Tibial nerve (tissue), 4 donors: Measurements from ENCODE around the gene DGCR2. TPM values are rescaled to one million over a fixed set of nuclear protein-coding genes. Genes with fewer than 3 reads are reported as not detected.

Source experiments
- DNase-seq, 2 donors: peaks; one replicate each; pipeline ENCODE4 v3.0.0-alpha.2; 2019; ENCODE audit warnings: low spot score in 2 of 2
- H3K27ac ChIP-seq, 4 donors: fragments of 200-600 bp; sonication (generic) in 3 of 4; one replicate each; pipeline ENCODE4 v1.5.1; 2017 to 2019; ENCODE audit warnings: mild to moderate bottlenecking in 1 of 4
- H3K27me3 ChIP-seq, 2 donors: fragments of 200-600 bp; sonication (generic) in 1 of 2; one replicate each; pipeline versions ENCODE4 v1.5.1 to v1.6.0; 2017 to 2019
- H3K36me3 ChIP-seq, 3 donors: fragments of 200-600 bp; sonication (generic); one replicate each; pipeline ENCODE4 v1.5.1; 2018 to 2019
- H3K4me1 ChIP-seq, 4 donors: fragments of 200-600 bp; sonication (generic) in 3 of 4; one replicate each; pipeline ENCODE4 v1.5.1; 2017 to 2019
- H3K4me3 ChIP-seq, 4 donors: fragments of 200-600 bp; sonication (generic) in 3 of 4; one replicate each; pipeline ENCODE4 v1.5.1; 2017 to 2019; ENCODE audit warnings: mild to moderate bottlenecking in 1 of 4, moderate library complexity in 1 of 4
- H3K9me3 ChIP-seq, 4 donors: fragments of 200-600 bp; sonication (generic) in 3 of 4; one replicate each; pipeline ENCODE4 v1.5.1; 2017 to 2019
- EP300 ChIP-seq, 2 donors: sonication (generic); formaldehyde crosslinking; IDR thresholded peaks; one replicate each; pipeline ENCODE4 v1.6.1; 2017; ENCODE audit warnings: antibody characterized with exemption in 2 of 2, mild to moderate bottlenecking in 1 of 2
- POLR2A ChIP-seq, 2 donors: fragments of 450-650 bp; IDR thresholded peaks; one replicate each; pipeline ENCODE4 v1.6.1; 2017; ENCODE audit warnings: antibody characterized with exemption in 2 of 2, mild to moderate bottlenecking in 2 of 2, moderate library complexity in 2 of 2
- WGBS, 2 donors: methylation state at CpG; one replicate each; pipeline ENCODE4 v1.1.5; 2018; 5-methylcytosine and 5-hydroxymethylcytosine counted together
- total RNA-seq, 4 donors: library from RNA; depleted of rRNA; stranded (reverse); fragments of >200 nt; gene quantifications; one replicate each; pipeline ENCODE4 v1.1.0, GENCODE V29; 2016
- TF ChIP-seq, protein P1 (sequence below), 5 experiments: fragments of 200-600 bp in 3 of 5; fragments of 450-650 bp in 2 of 5; sonication (generic) in 3 of 5; IDR thresholded peaks; one replicate each; pipeline ENCODE4 v1.5.1; 2016 to 2019; ENCODE audit warnings: antibody characterized with exemption in 5 of 5, mild to moderate bottlenecking in 3 of 5, moderate library complexity in 2 of 5

DGCR2 gene
- total RNA-seq, 4 donors from 2014 or later = 57.6 to 68.0 (median 58.9) TPM

DNA sequence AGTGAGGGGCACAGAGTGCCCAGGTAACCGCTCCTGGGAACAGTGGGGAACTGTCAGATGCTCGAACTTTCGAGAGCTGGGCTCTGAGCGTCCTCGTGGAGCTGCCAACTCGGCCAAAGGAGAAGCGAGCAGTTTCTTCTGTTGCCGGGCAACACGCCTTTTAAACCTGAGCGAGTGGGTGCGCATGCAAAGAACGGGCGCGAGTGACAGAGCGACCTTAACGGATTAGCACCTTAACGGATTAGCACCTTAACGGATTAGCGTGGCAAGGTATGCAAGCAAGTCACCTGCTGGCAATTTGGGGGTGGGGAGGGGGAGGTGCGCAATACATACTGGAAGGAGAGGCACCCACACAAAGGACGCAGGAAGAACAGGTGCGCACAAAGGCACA, 124.3 kb downstream of the DGCR2 start:
- TF ChIP-seq EP300 (IDR thresholded peaks at IDR 0.05) = no peak
- TF ChIP-seq, protein P1, sequence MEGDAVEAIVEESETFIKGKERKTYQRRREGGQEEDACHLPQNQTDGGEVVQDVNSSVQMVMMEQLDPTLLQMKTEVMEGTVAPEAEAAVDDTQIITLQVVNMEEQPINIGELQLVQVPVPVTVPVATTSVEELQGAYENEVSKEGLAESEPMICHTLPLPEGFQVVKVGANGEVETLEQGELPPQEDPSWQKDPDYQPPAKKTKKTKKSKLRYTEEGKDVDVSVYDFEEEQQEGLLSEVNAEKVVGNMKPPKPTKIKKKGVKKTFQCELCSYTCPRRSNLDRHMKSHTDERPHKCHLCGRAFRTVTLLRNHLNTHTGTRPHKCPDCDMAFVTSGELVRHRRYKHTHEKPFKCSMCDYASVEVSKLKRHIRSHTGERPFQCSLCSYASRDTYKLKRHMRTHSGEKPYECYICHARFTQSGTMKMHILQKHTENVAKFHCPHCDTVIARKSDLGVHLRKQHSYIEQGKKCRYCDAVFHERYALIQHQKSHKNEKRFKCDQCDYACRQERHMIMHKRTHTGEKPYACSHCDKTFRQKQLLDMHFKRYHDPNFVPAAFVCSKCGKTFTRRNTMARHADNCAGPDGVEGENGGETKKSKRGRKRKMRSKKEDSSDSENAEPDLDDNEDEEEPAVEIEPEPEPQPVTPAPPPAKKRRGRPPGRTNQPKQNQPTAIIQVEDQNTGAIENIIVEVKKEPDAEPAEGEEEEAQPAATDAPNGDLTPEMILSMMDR (IDR thresholded peaks at IDR 0.05) = no peak
- TF ChIP-seq POLR2A (IDR thresholded peaks at IDR 0.05) = no peak
- H3K4me3 ChIP-seq = no peak overlapping the region
- H3K27ac ChIP-seq = no peak overlapping the region
- 62 to 66% methylated on average over 21 to 22 of the region's 22 CpGs for WGBS, 2 donors
- H3K36me3 ChIP-seq = no peaks in the 10 kb centered on the region
- H3K27me3 ChIP-seq = peaks cover 0 to 12% of the 10 kb centered on the region in 2 donors
- H3K9me3 ChIP-seq = no peaks in the 10 kb centered on the region
- DNase-seq = no peak
- H3K4me1 ChIP-seq = no peaks in the 10 kb centered on the region

DNA sequence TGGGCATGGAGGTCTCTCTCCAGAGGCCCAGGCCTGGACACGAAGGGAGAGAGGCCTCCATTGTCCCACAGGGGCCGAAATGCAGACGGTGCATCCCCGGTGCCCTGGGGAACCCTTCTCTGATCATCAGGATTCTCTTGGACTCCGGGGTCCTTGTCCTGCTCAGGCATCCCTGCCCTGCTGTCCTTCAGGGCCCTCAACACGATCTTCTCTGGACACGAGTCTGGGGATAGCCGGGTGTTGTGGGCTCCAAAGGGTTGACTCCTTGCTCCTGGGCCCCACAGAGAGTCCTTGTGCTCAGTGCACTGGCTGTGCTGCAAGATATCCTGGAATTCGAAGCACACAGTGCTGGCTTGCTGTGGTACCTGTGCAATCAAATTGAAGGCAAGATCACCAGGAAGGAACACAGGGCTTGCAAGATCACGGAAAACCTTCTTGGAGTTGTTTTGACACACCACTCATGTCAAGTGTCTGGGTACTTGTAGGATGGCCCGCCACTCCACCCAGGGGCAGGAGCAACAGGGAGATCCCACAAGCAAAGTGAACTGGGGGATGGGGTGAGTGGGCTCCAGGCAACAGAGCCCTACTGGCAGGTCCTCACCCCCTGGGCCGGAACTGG, 124.8 kb downstream of the DGCR2 start:
- peaks cover 0 to 12% of the 10 kb centered on the region in 2 donors for H3K27me3 ChIP-seq
- DNase-seq = no peak

DNA sequence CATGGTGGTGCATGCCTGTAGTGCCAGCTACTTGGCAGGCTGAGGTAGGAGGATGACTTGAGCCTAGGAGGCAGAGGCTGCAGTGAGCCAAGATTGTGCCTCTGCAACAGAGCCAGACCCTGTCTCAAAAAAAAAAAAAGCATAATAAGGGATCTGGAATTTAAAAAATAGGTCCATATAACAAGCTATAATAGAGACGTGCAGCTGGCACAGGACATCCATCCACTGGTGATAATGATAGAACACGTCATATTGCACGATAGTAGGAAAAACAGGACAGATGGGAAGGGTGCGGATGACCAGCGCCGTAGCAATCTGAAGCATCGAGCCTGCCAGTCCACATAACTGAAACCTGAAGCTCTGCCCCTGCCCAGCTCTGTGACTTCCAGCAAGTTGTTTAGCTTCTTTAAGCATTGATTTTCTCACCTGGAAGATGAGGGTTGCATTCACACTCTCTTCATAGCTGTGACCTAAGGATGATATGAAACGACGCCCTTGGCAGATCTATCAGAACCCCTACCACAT, 125.8 kb downstream of the DGCR2 start:
- DNase-seq = no peak
- Histone ChIP-seq H3K4me1 (no peaks in the 10 kb centered on the region), H3K4me3 (no peak overlapping the region), H3K27ac (no peak overlapping the region), H3K9me3 (no peaks in the 10 kb centered on the region), H3K27me3 (peaks cover 0 to 4% of the 10 kb centered on the region in 2 donors), H3K36me3 (no peaks in the 10 kb centered on the region)
- 85% methylated on average over 9 of the region's 9 CpGs for WGBS, 2 donors
- no peak for TF ChIP-seq EP300 (IDR thresholded peaks at IDR 0.05)
- TF ChIP-seq, protein P1 (IDR thresholded peaks at IDR 0.05) = no peak
- TF ChIP-seq POLR2A (IDR thresholded peaks at IDR 0.05) = no peak

More for the DNA sequence above, 124.8 kb downstream of the DGCR2 start:
- no peak for TF ChIP-seq POLR2A (IDR thresholded peaks at IDR 0.05)
- TF ChIP-seq EP300 (IDR thresholded peaks at IDR 0.05) = no peak
- TF ChIP-seq, protein P1 (IDR thresholded peaks at IDR 0.05) = no peak
- Histone ChIP-seq H3K4me1 (no peaks in the 10 kb centered on the region), H3K27ac (no peak overlapping the region), H3K4me3 (no peak overlapping the region), H3K9me3 (no peaks in the 10 kb centered on the region), H3K36me3 (no peaks in the 10 kb centered on the region)
- 86% methylated on average over 10 of the region's 12 CpGs for WGBS, 2 donors

DNA sequence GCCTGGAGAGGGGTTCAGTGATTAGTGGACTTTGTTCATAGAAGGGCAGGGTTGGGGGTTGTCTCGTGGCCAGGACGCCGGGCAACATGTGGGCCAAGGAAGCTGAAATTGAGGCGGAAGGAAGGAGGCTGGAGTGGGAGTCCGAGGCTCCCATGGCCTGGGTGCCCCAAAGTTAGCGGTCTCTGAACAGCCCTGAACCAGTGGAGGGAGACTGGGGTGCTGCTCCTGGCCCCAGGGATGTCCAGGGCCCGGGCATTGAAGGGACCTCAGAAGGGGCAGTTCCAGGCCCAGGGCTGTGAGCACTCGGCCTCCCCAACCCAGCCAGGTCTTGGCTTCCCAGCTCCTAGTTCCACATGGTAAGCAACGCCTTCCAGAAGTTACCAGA, 126.9 kb downstream of the DGCR2 start:
- H3K4me1 ChIP-seq = no peaks in the 10 kb centered on the region
- H3K27ac ChIP-seq = no peak overlapping the region
- no peak overlapping the region for H3K4me3 ChIP-seq
- H3K9me3 ChIP-seq = no peaks in the 10 kb centered on the region
- no peak for DNase-seq
- H3K27me3 ChIP-seq = peaks cover 0 to 4% of the 10 kb centered on the region in 2 donors
- 86 to 88% methylated on average over 9 of the region's 9 CpGs for WGBS, 2 donors
- no peak for TF ChIP-seq EP300 (IDR thresholded peaks at IDR 0.05)
- TF ChIP-seq POLR2A (IDR thresholded peaks at IDR 0.05) = no peak
- TF ChIP-seq, protein P1 (IDR thresholded peaks at IDR 0.05) = no peak
- H3K36me3 ChIP-seq = no peaks in the 10 kb centered on the region

DNA sequence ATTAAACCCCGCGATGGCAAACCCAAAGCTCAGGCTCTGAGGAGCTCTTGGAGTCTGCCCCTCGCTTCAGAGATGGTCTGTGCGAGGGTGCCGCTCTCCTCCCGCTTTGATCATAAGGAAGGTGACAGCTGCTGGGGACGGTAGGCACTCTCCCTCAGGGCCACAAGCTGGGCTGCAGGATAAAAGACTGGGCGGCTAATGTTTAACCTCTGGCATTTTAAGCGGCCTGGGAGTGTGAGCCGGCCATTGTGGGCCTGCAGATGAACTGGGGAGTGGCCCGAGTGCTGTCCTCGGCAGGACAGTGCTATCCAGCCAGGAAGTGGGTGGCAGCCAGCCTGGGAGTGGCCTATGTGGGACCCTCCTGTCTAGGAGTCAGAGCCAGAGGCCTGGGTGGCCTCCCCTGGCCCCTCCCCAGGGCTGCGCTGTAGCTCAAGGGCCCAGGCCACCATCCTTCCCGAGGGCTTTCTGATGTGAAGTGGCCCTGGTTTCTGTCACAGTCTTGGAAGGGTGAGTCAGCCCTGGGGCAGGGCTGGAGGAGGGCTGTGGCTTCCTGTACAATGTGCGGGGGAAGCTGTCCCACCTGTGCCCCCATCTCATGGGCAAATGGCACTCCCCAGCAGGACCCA, 127.4 kb downstream of the DGCR2 start:
- H3K4me3 ChIP-seq = no peak overlapping the region
- H3K27ac ChIP-seq = no peak overlapping the region
- no peaks in the 10 kb centered on the region for H3K9me3 ChIP-seq
- no peak for DNase-seq
- peaks cover 0 to 4% of the 10 kb centered on the region in 2 donors for H3K27me3 ChIP-seq
- no peaks in the 10 kb centered on the region for H3K4me1 ChIP-seq
- WGBS, 2 donors = 39 to 42% methylated on average over 14 to 15 of the region's 15 CpGs
- TF ChIP-seq, protein P1 (IDR thresholded peaks at IDR 0.05) = no peak
- no peak for TF ChIP-seq POLR2A (IDR thresholded peaks at IDR 0.05)
- no peak for TF ChIP-seq EP300 (IDR thresholded peaks at IDR 0.05)
- H3K36me3 ChIP-seq = no peaks in the 10 kb centered on the region
